ENCODE measurements around the gene KRT77.

GRCh38 chr12:52739963-52740362 lies 36.6 kb upstream of the KRT77 start:
- TF ChIP-seq CTCF (IDR thresholded peaks at IDR 0.05): no peak
- TF ChIP-seq POLR2AphosphoS5 (IDR thresholded peaks at IDR 0.05): no peak
- no peak for TF ChIP-seq POLR2A (IDR thresholded peaks at IDR 0.05)
